ENCODE data around the gene GLI3.

GLI3 gene

GRCh38 chr7:41998041-41998440 is 239.0 kb downstream of the GLI3 start:
- no peak for TF ChIP-seq Cebpa-rat (IDR thresholded peaks at IDR 0.05)
- no peak overlapping the region for H3K4me3 ChIP-seq
- H3K27ac ChIP-seq: no peak overlapping the region
- 0 out of 22 replicates have a peak, but pooled peaks cover 0 to 7% (median 0%) of the 10 kb centered on the region in 11 experiments for H4K20me1 ChIP-seq
- peaks cover 25 to 67% (median 60%) of the 10 kb centered on the region in 10 experiments for H3K4me1 ChIP-seq
- H3K9ac ChIP-seq: no peak overlapping the region
- H3K9me3 ChIP-seq (replicated peaks in 1 of 11): no peaks in the 10 kb centered on the region
- no peaks in the 10 kb centered on the region for H3K27me3 ChIP-seq
- H3K4me2 ChIP-seq: no peak overlapping the region
- H3K36me3 ChIP-seq: peaks cover 0 to 19% (median 0%) of the 10 kb centered on the region in 11 experiments; a peak in 4 of 22 replicates

GRCh38 chr7:41997151-41997550 is 239.9 kb downstream of the GLI3 start:
- H3K27ac ChIP-seq: peak overlapping the region in 4 of 11 experiments; percentile 29 to 61 (median 45); a peak in 4 of 22 replicates
- no peaks in the 10 kb centered on the region for H3K27me3 ChIP-seq
- H3K4me1 ChIP-seq: peaks cover 26 to 72% (median 66%) of the 10 kb centered on the region in 10 experiments
- peak overlapping the region in 10 of 11 experiments; percentile 22 to 81 (median 65); a peak in 17 of 22 replicates for H3K4me2 ChIP-seq
- H3K9ac ChIP-seq: peak overlapping the region in 1 of 11 experiments; percentile 10; a peak in 2 of 22 replicates
- no peaks in the 10 kb centered on the region for H3K9me3 ChIP-seq (replicated peaks in 1 of 11)
- no peak overlapping the region for H3K4me3 ChIP-seq
- no peak for TF ChIP-seq Cebpa-rat (IDR thresholded peaks at IDR 0.05)
- no peaks in the 10 kb centered on the region for H4K20me1 ChIP-seq
- peaks cover 0 to 14% (median 0%) of the 10 kb centered on the region in 11 experiments; a peak in 3 of 22 replicates for H3K36me3 ChIP-seq

GRCh38 chr7:41996381-41997035 is 240.5 kb downstream of the GLI3 start:
- H3K36me3 ChIP-seq: peaks cover 0 to 14% (median 0%) of the 10 kb centered on the region in 11 experiments; a peak in 3 of 22 replicates
- no peak overlapping the region for H3K4me3 ChIP-seq
- H4K20me1 ChIP-seq: no peaks in the 10 kb centered on the region
- peak overlapping the region in 2 of 11 experiments; percentile 10 to 23; a peak in 3 of 22 replicates for H3K9ac ChIP-seq
- no peaks in the 10 kb centered on the region for H3K9me3 ChIP-seq (replicated peaks in 1 of 11)
- TF ChIP-seq Cebpa-rat (IDR thresholded peaks at IDR 0.05): no peak
- peaks cover 26 to 72% (median 66%) of the 10 kb centered on the region in 10 experiments for H3K4me1 ChIP-seq
- H3K27me3 ChIP-seq: no peaks in the 10 kb centered on the region
- H3K27ac ChIP-seq: peak overlapping the region in 5 of 11 experiments; percentile 19 to 61 (median 32); a peak in 7 of 22 replicates
- peak overlapping the region in 10 of 11 experiments; percentile 22 to 81 (median 65); a peak in 19 of 22 replicates for H3K4me2 ChIP-seq

- Histone ChIP-seq H3K36me3 (peaks cover 0 to 14% (median 0%) of the 10 kb centered on the region in 11 experiments; a peak in 3 of 22 replicates), H3K4me1 (peaks cover 26 to 69% (median 63%) of the 10 kb centered on the region in 10 experiments), H3K27me3 (no peaks in the 10 kb centered on the region), H4K20me1 (no peaks in the 10 kb centered on the region), H3K9me3 (replicated peaks in 1 of 11) (no peaks in the 10 kb centered on the region), H3K4me3 (no peak overlapping the region), H3K4me2 (peak overlapping the region in 9 of 11 experiments; percentile 22 to 81 (median 73); a peak in 18 of 22 replicates), H3K27ac (peak overlapping the region in 5 of 11 experiments; percentile 19 to 61 (median 45); a peak in 7 of 22 replicates), H3K9ac (no peak overlapping the region; a peak in 1 of 22 replicates)
- TF ChIP-seq Cebpa-rat (IDR thresholded peaks at IDR 0.05): no peak
Measured at GRCh38 chr7:41995632-41996271, 241.3 kb downstream of the GLI3 start.

GRCh38 chr7:41994746-41995110 is 242.3 kb downstream of the GLI3 start:
- H3K4me2 ChIP-seq: peak overlapping the region in 10 of 11 experiments; percentile 49 to 81 (median 71); a peak in 15 of 22 replicates
- no peak for TF ChIP-seq Cebpa-rat (IDR thresholded peaks at IDR 0.05)
- H3K36me3 ChIP-seq: peaks cover 0 to 12% (median 0%) of the 10 kb centered on the region in 11 experiments; a peak in 3 of 22 replicates
- H3K27ac ChIP-seq: no peak overlapping the region
- H3K27me3 ChIP-seq: no peaks in the 10 kb centered on the region
- H3K9ac ChIP-seq: no peak overlapping the region
- H4K20me1 ChIP-seq: 0 out of 22 replicates have a peak, but pooled peaks cover 0 to 5% (median 0%) of the 10 kb centered on the region in 11 experiments
- H3K9me3 ChIP-seq (replicated peaks in 1 of 11): no peaks in the 10 kb centered on the region
- H3K4me3 ChIP-seq: no peak overlapping the region
- peaks cover 26 to 60% (median 54%) of the 10 kb centered on the region in 10 experiments for H3K4me1 ChIP-seq

GRCh38 chr7:41994036-41994745 is 242.8 kb downstream of the GLI3 start:
- no peak for TF ChIP-seq Cebpa-rat (IDR thresholded peaks at IDR 0.05)
- peaks cover 26 to 56% (median 52%) of the 10 kb centered on the region in 10 experiments for H3K4me1 ChIP-seq
- no peak overlapping the region for H3K9ac ChIP-seq
- H4K20me1 ChIP-seq: 0 out of 22 replicates have a peak, but pooled peaks cover 0 to 6% (median 0%) of the 10 kb centered on the region in 11 experiments
- H3K9me3 ChIP-seq (replicated peaks in 1 of 11): no peaks in the 10 kb centered on the region
- H3K4me2 ChIP-seq: peak overlapping the region in 10 of 11 experiments; percentile 49 to 81 (median 71); a peak in 21 of 22 replicates
- peak overlapping the region in 4 of 11 experiments; percentile 29 to 64 (median 46); a peak in 6 of 22 replicates for H3K27ac ChIP-seq
- H3K4me3 ChIP-seq: no peak overlapping the region
- H3K36me3 ChIP-seq: peaks cover 0 to 6% (median 0%) of the 10 kb centered on the region in 11 experiments; a peak in 3 of 22 replicates
- no peaks in the 10 kb centered on the region for H3K27me3 ChIP-seq

- Histone ChIP-seq H3K27ac (peak overlapping the region in 7 of 11 experiments; percentile 3 to 64 (median 55); a peak in 10 of 22 replicates), H4K20me1 (peaks cover 0 to 12% (median 0%) of the 10 kb centered on the region in 11 experiments; a peak in 1 of 22 replicates), H3K27me3 (no peaks in the 10 kb centered on the region), H3K36me3 (no peaks in the 10 kb centered on the region), H3K9me3 (replicated peaks in 1 of 11) (no peaks in the 10 kb centered on the region), H3K4me3 (no peak overlapping the region), H3K4me1 (peaks cover 26 to 56% (median 52%) of the 10 kb centered on the region in 10 experiments), H3K9ac (peak overlapping the region in 1 of 11 experiments; percentile 25; a peak in 1 of 22 replicates), H3K4me2 (peak overlapping the region; percentile 28 to 81 (median 69); a peak in 21 of 22 replicates)
- TF ChIP-seq Cebpa-rat (IDR thresholded peaks at IDR 0.05): 0 out of 22 replicates have a peak, but pooled peaks of 1 of the 11 experiments have one; percentile 27
Measured at GRCh38 chr7:41992881-41993867, 243.8 kb downstream of the GLI3 start.

Data from BLaER1 treated with 17β-estradiol and CSF1 and Interleukin-3, amounts not matched to agents 10 nM and 100 nM (cell line).